ENCODE data around the gene MAN1C1.

The MAN1C1 gene

DNA sequence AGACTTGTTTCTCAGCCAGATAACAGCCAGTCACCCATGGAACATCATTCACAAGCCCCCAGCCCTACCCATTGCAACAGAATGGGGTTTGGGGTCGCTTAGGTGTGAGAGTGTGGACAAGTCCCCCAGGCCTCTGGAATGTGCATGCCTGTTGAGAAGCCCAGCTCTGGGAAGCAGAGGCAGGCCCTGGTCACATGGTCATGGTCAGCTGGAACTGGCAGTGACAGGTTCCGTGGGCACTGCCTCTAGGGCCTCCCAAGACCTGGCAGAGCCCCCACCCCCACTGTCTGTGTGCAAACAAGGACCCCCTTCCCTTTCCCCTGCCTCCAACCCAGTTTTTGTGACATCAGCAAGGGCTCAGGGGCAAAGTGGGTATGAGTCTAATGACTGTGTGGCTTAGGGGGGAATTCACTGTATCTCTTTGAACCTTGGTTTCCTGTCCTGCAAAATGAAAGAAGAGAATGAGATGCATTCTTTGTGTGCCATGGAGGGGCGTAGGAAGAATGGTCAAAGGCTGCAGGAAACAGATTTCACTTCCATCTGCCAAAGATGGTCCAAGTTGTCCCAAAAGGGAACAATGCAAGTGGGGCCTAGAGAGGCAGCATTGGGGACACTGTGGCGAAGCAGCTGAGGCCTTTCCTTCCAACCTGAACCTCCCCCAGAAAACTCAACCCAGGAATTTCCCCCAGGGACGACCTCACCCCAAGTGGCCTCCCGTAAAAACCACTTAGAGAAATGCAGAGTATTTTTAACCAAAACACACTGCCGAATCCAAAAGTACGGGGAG is 148.7 kb downstream of the MAN1C1 start:
- ATAC-seq, result no peak
- TF ChIP-seq ZNF565 (CRISPR knock-in tag; conservative IDR thresholded peaks at IDR 0.05; ENCODE audit: low read depth) (no peak), ZNF70 (CRISPR knock-in tag; IDR thresholded peaks at IDR 0.05) (no peak), BACH2 (CRISPR knock-in tag; IDR thresholded peaks at IDR 0.05; ENCODE audit: borderline replicate concordance) (no peak), TCF4 (CRISPR knock-in tag; IDR thresholded peaks at IDR 0.05; ENCODE audit: borderline replicate concordance) (no peak), ZNF8 (CRISPR knock-in tag; IDR thresholded peaks at IDR 0.05) (no peak), ISL1 (CRISPR knock-in tag; IDR thresholded peaks at IDR 0.05) (no peak), CSDC2 (CRISPR knock-in tag; IDR thresholded peaks at IDR 0.05) (no peak), ZFP3 (CRISPR knock-in tag; IDR thresholded peaks at IDR 0.05) (no peak), ESRRG (CRISPR knock-in tag; IDR thresholded peaks at IDR 0.05) (no peak), PPARA (CRISPR knock-in tag; IDR thresholded peaks at IDR 0.05; ENCODE audit: borderline replicate concordance) (no peak), ZC3H10 (CRISPR knock-in tag; IDR thresholded peaks at IDR 0.05) (no peak)
- TF ChIP-seq, protein P1, sequence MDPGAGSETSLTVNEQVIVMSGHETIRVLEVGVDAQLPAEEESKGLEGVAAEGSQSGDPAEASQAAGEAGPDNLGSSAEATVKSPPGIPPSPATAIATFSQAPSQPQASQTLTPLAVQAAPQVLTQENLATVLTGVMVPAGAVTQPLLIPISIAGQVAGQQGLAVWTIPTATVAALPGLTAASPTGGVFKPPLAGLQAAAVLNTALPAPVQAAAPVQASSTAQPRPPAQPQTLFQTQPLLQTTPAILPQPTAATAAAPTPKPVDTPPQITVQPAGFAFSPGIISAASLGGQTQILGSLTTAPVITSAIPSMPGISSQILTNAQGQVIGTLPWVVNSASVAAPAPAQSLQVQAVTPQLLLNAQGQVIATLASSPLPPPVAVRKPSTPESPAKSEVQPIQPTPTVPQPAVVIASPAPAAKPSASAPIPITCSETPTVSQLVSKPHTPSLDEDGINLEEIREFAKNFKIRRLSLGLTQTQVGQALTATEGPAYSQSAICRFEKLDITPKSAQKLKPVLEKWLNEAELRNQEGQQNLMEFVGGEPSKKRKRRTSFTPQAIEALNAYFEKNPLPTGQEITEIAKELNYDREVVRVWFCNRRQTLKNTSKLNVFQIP (CRISPR knock-in tag; IDR thresholded peaks at IDR 0.05; ENCODE audit: borderline replicate concordance, low read depth), result no peak
- TF ChIP-seq, protein P2, sequence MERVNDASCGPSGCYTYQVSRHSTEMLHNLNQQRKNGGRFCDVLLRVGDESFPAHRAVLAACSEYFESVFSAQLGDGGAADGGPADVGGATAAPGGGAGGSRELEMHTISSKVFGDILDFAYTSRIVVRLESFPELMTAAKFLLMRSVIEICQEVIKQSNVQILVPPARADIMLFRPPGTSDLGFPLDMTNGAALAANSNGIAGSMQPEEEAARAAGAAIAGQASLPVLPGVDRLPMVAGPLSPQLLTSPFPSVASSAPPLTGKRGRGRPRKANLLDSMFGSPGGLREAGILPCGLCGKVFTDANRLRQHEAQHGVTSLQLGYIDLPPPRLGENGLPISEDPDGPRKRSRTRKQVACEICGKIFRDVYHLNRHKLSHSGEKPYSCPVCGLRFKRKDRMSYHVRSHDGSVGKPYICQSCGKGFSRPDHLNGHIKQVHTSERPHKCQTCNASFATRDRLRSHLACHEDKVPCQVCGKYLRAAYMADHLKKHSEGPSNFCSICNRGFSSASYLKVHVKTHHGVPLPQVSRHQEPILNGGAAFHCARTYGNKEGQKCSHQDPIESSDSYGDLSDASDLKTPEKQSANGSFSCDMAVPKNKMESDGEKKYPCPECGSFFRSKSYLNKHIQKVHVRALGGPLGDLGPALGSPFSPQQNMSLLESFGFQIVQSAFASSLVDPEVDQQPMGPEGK (CRISPR knock-in tag; IDR thresholded peaks at IDR 0.05; ENCODE audit: borderline replicate concordance), result no peak
- TF ChIP-seq, protein P3, sequence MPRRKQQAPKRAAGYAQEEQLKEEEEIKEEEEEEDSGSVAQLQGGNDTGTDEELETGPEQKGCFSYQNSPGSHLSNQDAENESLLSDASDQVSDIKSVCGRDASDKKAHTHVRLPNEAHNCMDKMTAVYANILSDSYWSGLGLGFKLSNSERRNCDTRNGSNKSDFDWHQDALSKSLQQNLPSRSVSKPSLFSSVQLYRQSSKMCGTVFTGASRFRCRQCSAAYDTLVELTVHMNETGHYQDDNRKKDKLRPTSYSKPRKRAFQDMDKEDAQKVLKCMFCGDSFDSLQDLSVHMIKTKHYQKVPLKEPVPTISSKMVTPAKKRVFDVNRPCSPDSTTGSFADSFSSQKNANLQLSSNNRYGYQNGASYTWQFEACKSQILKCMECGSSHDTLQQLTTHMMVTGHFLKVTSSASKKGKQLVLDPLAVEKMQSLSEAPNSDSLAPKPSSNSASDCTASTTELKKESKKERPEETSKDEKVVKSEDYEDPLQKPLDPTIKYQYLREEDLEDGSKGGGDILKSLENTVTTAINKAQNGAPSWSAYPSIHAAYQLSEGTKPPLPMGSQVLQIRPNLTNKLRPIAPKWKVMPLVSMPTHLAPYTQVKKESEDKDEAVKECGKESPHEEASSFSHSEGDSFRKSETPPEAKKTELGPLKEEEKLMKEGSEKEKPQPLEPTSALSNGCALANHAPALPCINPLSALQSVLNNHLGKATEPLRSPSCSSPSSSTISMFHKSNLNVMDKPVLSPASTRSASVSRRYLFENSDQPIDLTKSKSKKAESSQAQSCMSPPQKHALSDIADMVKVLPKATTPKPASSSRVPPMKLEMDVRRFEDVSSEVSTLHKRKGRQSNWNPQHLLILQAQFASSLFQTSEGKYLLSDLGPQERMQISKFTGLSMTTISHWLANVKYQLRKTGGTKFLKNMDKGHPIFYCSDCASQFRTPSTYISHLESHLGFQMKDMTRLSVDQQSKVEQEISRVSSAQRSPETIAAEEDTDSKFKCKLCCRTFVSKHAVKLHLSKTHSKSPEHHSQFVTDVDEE (CRISPR knock-in tag; IDR thresholded peaks at IDR 0.05), result no peak
- TF ChIP-seq, protein P4, sequence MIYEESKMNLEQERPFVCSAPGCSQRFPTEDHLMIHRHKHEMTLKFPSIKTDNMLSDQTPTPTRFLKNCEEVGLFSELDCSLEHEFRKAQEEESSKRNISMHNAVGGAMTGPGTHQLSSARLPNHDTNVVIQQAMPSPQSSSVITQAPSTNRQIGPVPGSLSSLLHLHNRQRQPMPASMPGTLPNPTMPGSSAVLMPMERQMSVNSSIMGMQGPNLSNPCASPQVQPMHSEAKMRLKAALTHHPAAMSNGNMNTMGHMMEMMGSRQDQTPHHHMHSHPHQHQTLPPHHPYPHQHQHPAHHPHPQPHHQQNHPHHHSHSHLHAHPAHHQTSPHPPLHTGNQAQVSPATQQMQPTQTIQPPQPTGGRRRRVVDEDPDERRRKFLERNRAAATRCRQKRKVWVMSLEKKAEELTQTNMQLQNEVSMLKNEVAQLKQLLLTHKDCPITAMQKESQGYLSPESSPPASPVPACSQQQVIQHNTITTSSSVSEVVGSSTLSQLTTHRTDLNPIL (CRISPR knock-in tag; IDR thresholded peaks at IDR 0.05; ENCODE audit: low read depth), result no peak

DNA sequence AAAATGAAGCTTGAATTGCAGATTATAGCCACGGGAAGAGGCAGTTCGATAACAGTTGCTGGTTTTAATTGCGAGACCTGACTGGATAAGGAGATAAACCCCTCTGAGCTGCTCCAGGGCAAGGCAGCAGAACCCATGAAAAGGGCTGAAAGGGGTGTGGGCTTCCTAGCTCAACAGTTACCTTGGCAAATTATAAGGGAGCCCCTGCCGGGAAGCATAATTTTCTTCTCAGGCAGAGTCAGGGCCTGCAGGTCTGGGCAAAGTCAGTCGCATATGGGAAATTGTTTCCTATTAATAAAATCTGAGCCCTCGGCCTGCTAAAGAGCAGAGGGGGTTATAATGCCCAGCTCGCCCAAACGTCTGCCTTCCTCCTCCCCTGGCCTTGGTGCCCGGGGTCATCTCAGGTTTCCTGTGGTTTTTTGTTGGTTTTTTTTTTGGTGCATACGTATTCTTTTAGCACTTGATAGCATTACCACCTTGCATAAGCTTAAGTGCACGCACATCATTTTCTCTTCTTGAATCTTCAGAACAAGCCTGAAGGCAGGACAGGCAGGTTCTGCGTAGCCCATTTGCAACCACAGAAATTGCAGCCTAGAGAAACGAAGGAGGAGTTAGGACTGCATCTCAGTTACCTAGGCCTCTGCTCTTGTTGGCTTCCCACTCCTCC is 149.5 kb downstream of the MAN1C1 start:
- no peak for ATAC-seq
- TF ChIP-seq ISL1 (CRISPR knock-in tag; IDR thresholded peaks at IDR 0.05) (no peak), RARB (CRISPR knock-in tag; IDR thresholded peaks at IDR 0.05) (no peak), ZNF565 (CRISPR knock-in tag; conservative IDR thresholded peaks at IDR 0.05; ENCODE audit: low read depth) (no peak), SNAI2 (CRISPR knock-in tag; IDR thresholded peaks at IDR 0.05) (no peak), ZNF70 (CRISPR knock-in tag; IDR thresholded peaks at IDR 0.05) (no peak), OSR1 (CRISPR knock-in tag; IDR thresholded peaks at IDR 0.05) (no peak), ESRRG (CRISPR knock-in tag; IDR thresholded peaks at IDR 0.05) (no peak), TOX (CRISPR knock-in tag; IDR thresholded peaks at IDR 0.05; ENCODE audit: borderline replicate concordance) (no peak), ARNTL (CRISPR knock-in tag; IDR thresholded peaks at IDR 0.05; ENCODE audit: borderline replicate concordance, low read depth) (no peak)
- TF ChIP-seq, protein P4 (CRISPR knock-in tag; IDR thresholded peaks at IDR 0.05; ENCODE audit: low read depth), result no peak
- TF ChIP-seq, protein P2 (CRISPR knock-in tag; IDR thresholded peaks at IDR 0.05; ENCODE audit: borderline replicate concordance), result no peak
- TF ChIP-seq, protein P5, sequence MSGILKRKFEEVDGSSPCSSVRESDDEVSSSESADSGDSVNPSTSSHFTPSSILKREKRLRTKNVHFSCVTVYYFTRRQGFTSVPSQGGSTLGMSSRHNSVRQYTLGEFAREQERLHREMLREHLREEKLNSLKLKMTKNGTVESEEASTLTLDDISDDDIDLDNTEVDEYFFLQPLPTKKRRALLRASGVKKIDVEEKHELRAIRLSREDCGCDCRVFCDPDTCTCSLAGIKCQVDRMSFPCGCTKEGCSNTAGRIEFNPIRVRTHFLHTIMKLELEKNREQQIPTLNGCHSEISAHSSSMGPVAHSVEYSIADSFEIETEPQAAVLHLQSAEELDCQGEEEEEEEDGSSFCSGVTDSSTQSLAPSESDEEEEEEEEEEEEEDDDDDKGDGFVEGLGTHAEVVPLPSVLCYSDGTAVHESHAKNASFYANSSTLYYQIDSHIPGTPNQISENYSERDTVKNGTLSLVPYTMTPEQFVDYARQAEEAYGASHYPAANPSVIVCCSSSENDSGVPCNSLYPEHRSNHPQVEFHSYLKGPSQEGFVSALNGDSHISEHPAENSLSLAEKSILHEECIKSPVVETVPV (CRISPR knock-in tag; IDR thresholded peaks at IDR 0.05), result no peak
- TF ChIP-seq, protein P1 (CRISPR knock-in tag; IDR thresholded peaks at IDR 0.05; ENCODE audit: borderline replicate concordance, low read depth), result no peak

Measured in SK-N-SH treated with all-trans-retinoic acid at 6 μM for 48 hours (cell line).